HepG2 (cell line): ENCODE results near the gene HSPA13. TPM values are rescaled to one million over a fixed set of nuclear protein-coding genes. Genes with fewer than 3 reads are reported as not detected.

Experiments used
- ATAC-seq: fragments of 200-7000 bp; cut with Tn5 transposase; 3 replicates; pipeline ENCODE4 v1.9.1; 2020; ENCODE audit warnings: mild to moderate bottlenecking, moderate library complexity
- BruUV-seq: library from RNA; stranded (reverse); fragments of 400-500 nt; replicated peaks from 2 replicates; lab custom pipeline; 2021; lab: Mats Ljungman, UMichigan
- CTCF ChIA-PET: fragments of 300-600 bp; formaldehyde crosslinking; extraction: SDS; loops from one replicate; lab custom pipeline; 2021; ENCODE audit warnings: low total read pairs, inconsistent platforms, low intra/inter-chr PET ratio; lab: Yijun Ruan, JAX
- POLR2A ChIA-PET: fragments of 350-600 bp; sonication (Branson Sonifier 250); formaldehyde crosslinking; loops from one replicate; lab custom pipeline; 2020; ENCODE audit warnings: antibody characterized with exemption, inconsistent platforms; lab: Yijun Ruan, JAX
- DNase-seq: peaks from one replicate; pipeline ENCODE4 v3.0.0-alpha.2; 2015; ENCODE audit warnings: low spot score
- FAIRE-seq: peaks from 3 replicates; lab custom pipeline; 2011; peaks lifted over from hg19 to GRCh38; lab: Jason Lieb, UNC
- H2AFZ ChIP-seq: one replicate; pipeline ENCODE4 v1.6.1; 2011; ENCODE audit warnings: low read length, inconsistent platforms
- H3K27ac ChIP-seq: fragments of 300-600 bp; 3 replicates; pipeline ENCODE4 v1.8.0; 2011; ENCODE audit warnings: mixed run types, mild to moderate bottlenecking, mixed read lengths, low read length, inconsistent platforms; ENCODE audit not compliant: insufficient read depth; ENCODE audit errors: extremely low read length
- H3K27me3 ChIP-seq, 2 experiments: fragments of 200-600 bp in 1 of 2; 2 replicates in 1 of 2; 3 replicates in 1 of 2; pipeline versions ENCODE4 v1.6.0 to v1.8.0; 2011; ENCODE audit warnings: low read length in 2 of 2, mild to moderate bottlenecking in 2 of 2, moderate library complexity in 2 of 2, inconsistent platforms in 1 of 2; ENCODE audit not compliant: insufficient read depth in 2 of 2, control insufficient read depth in 1 of 2
- H3K36me3 ChIP-seq, 2 experiments: fragments of 200-600 bp in 1 of 2; replicated peaks in 1 of 2; 2 replicates in 1 of 2; 3 replicates in 1 of 2; pipeline versions ENCODE4 v1.5.1 to v1.8.0; 2011; ENCODE audit warnings: low read length in 2 of 2, inconsistent platforms in 1 of 2; ENCODE audit not compliant: insufficient read depth in 2 of 2, control insufficient read depth in 1 of 2
- H3K4me1 ChIP-seq: 2 replicates; pipeline ENCODE4 v1.5.1; 2012; ENCODE audit warnings: low read length, inconsistent platforms; ENCODE audit not compliant: insufficient read depth
- H3K4me2 ChIP-seq: 2 replicates; pipeline ENCODE4 v1.6.0; 2011; ENCODE audit warnings: low read depth, low read length, inconsistent platforms
- H3K4me3 ChIP-seq, 3 experiments: fragments of 200-600 bp in 1 of 3; sonication (generic), shearing (Covaris generic) in 1 of 3; replicated peaks in 1 of 3; 2 replicates each; pipeline ENCODE4 v1.5.1; 2011 to 2016; ENCODE audit warnings: low read length in 3 of 3, inconsistent platforms in 2 of 3, low read depth in 2 of 3, mild to moderate bottlenecking in 2 of 3, control low read depth in 1 of 3, mixed read lengths in 1 of 3; ENCODE audit not compliant: insufficient read depth in 1 of 3
- H3K79me2 ChIP-seq: one replicate; pipeline ENCODE4 v1.6.1; 2011; ENCODE audit warnings: low read length, inconsistent platforms; ENCODE audit not compliant: insufficient read depth
- H3K9ac ChIP-seq: 2 replicates; pipeline ENCODE4 v1.6.0; 2011; ENCODE audit warnings: mild to moderate bottlenecking, low read depth, low read length, inconsistent platforms; ENCODE audit not compliant: insufficient read depth
- H3K9me3 ChIP-seq: 2 replicates; pipeline ENCODE4 v1.5.1; 2012; ENCODE audit warnings: mild to moderate bottlenecking, low read length
- H4K20me1 ChIP-seq: 2 replicates; pipeline ENCODE4 v1.6.0; 2011; ENCODE audit warnings: inconsistent platforms, mild to moderate bottlenecking, low read length, moderate library complexity; ENCODE audit not compliant: insufficient read depth
- GATA4 ChIP-seq: sonication (generic); IDR thresholded peaks from 2 replicates; pipeline ENCODE4 v1.6.1; 2016; ENCODE audit warnings: antibody characterized with exemption, low read depth, borderline replicate concordance
- GPBP1L1 ChIP-seq: sonication (generic); formaldehyde crosslinking; IDR thresholded peaks from 2 replicates; pipeline ENCODE4 v1.5.0; 2020; ENCODE audit warnings: mild to moderate bottlenecking, missing genetic modification reagents
- JDP2 ChIP-seq: sonication (generic); formaldehyde crosslinking; IDR thresholded peaks from 2 replicates; pipeline ENCODE4 v1.8.1; 2022; ENCODE audit warnings: missing genetic modification reagents, borderline replicate concordance
- KDM5A ChIP-seq: fragments of 200-600 bp; sonication (generic); IDR thresholded peaks from 2 replicates; pipeline ENCODE4 v1.7.0; 2018; ENCODE audit warnings: antibody characterized with exemption, mild to moderate bottlenecking, low read length, borderline replicate concordance
- RAD21 ChIP-seq: fragments of 450-650 bp; formaldehyde crosslinking; IDR thresholded peaks from 2 replicates; pipeline ENCODE4 v1.5.0; 2020; ENCODE audit warnings: mild to moderate bottlenecking
- RFX5 ChIP-seq: IDR thresholded peaks from 2 replicates; pipeline ENCODE4 v1.6.1; 2011; ENCODE audit warnings: low read depth, low read length, improper control_type of control experiment
- STAG1 ChIP-seq: sonication (generic); formaldehyde crosslinking; IDR thresholded peaks from 2 replicates; pipeline ENCODE4 v1.4.0; 2020; ENCODE audit warnings: missing genetic modification reagents
- ZNF331 ChIP-seq: sonication (generic); formaldehyde crosslinking; IDR thresholded peaks from 2 replicates; pipeline ENCODE4 v1.4.0; 2020; ENCODE audit warnings: missing genetic modification reagents
- ZNF446 ChIP-seq: sonication (generic); formaldehyde crosslinking; IDR thresholded peaks from 2 replicates; pipeline ENCODE4 v1.5.0; 2020; ENCODE audit warnings: mild to moderate bottlenecking, missing genetic modification reagents
- ZNF543 ChIP-seq: sonication (generic); formaldehyde crosslinking; IDR thresholded peaks from 2 replicates; pipeline ENCODE4 v1.4.0; 2020; ENCODE audit warnings: mild to moderate bottlenecking, missing genetic modification reagents
- ZNF557 ChIP-seq: sonication (generic); formaldehyde crosslinking; IDR thresholded peaks from 2 replicates; pipeline ENCODE4 v1.4.0; 2020; ENCODE audit warnings: missing genetic modification reagents
- ZNF569 ChIP-seq: sonication (generic); formaldehyde crosslinking; IDR thresholded peaks from 2 replicates; pipeline ENCODE4 v1.5.0; 2020; ENCODE audit warnings: mild to moderate bottlenecking, missing genetic modification reagents, moderate library complexity, borderline replicate concordance
- WGBS: methylation state at CpG from one replicate; pipeline ENCODE4 v1.1.6; 2017; ENCODE audit warnings: low lambda C conversion rate; 5-methylcytosine and 5-hydroxymethylcytosine counted together
- in situ Hi-C: cut with HindIII; loops from 2 replicates; pipeline ENCODE4 v1.10.0; 2017; ENCODE audit warnings: low pct_unique_long_range_greater_than_20kb; ENCODE audit not compliant: extremely low pct_ligation_motif_present
- intact Hi-C: fragments of 100-400 bp; cut with micrococcal nuclease; formaldehyde crosslinking; loops from one replicate; pipeline ENCODE4 v1.10.0; 2022; ENCODE audit not compliant: unreplicated experiment
- polyA plus RNA-seq, 8 experiments: library from polyadenylated mRNA; depleted of rRNA in 3 of 8; stranded (reverse) in 7 of 8; unstranded in 1 of 8; fragments of >200 nt; fragmentation: Illumina TruSeq in 4 of 8; extraction: Trizol in 4 of 8; gene quantifications; 2 replicates each; pipeline versions ENCODE4 v1.2.1 to v1.2.3, GENCODE V29; 2011 to 2016; ENCODE audit warnings: low read depth in 4 of 8, missing spikeins in 1 of 8, mixed read lengths in 1 of 8; ENCODE audit not compliant: insufficient read depth in 1 of 8
- total RNA-seq, 5 experiments: library from RNA; depleted of rRNA; stranded (reverse); fragments of >200 nt; fragmentation: Illumina TruSeq; extraction: Trizol; gene quantifications; 2 replicates each; pipeline ENCODE4 v1.2.3, GENCODE V29; 2016; ENCODE audit warnings: low read depth in 1 of 5
- TF ChIP-seq, protein P1 (sequence below): sonication (generic); formaldehyde crosslinking; IDR thresholded peaks from 2 replicates; pipeline ENCODE4 v1.5.0; 2020; ENCODE audit warnings: mild to moderate bottlenecking, missing genetic modification reagents, moderate library complexity
- TF ChIP-seq, protein P2 (sequence below): sonication (generic); formaldehyde crosslinking; IDR thresholded peaks from 2 replicates; pipeline ENCODE4 v1.4.0; 2020; ENCODE audit warnings: mild to moderate bottlenecking, missing genetic modification reagents

Gene HSPA13
- total and polyA plus RNA-seq, 2 of the 13 experiments (the other 11 are each of a cell fraction or from before 2014, with no cell fraction given): 21.2 to 28.4 TPM

DNA sequence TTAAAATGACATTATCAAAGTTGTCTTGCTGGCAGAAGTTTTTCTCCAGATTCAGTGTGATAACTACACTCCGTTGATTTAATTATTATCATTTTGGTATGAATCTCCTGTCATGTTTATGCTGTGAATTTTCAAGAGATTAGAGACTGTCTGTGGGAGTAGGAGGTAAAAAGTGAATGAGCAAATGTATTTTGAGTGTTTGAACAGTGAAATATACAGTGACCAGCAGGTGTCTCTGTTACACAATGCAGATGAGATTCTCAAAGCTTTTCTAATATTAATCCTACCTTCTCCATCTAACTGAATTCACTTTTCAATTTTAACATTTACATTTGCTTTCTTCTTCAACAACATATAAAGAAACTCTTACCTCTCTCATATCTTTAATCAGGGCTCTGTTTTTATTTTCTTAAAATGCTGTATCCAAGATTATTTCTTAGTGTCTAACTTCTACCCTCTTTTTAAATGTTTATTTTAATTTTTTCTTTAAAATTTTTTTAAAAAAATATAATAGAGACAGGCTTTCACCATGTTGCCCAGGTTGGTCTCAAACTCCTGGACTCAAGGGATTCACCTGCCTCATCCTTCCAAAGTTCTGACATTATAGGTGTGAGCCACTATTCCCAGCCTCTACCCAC lies 20.9 kb upstream of the HSPA13 start:
- WGBS: 0% methylated on average over 1 of the region's 1 CpG
- DNase-seq (peak; percentile 19), FAIRE-seq (no peak), ATAC-seq (peak; percentile 64)
- no TSS peak for BruUV-seq
- Histone ChIP-seq H3K36me3 (no peaks in the 10 kb centered on the region), H3K4me1 (no peaks in the 10 kb centered on the region), H3K9me3 (no peaks in the 10 kb centered on the region), H3K9ac (no peak overlapping the region), H3K4me2 (no peak overlapping the region), H2AFZ (no peak overlapping the region), H3K4me3 (no peak overlapping the region), H3K79me2 (no peaks in the 10 kb centered on the region), H4K20me1 (no peaks in the 10 kb centered on the region), H3K27ac (no peak overlapping the region), H3K27me3 (no peaks in the 10 kb centered on the region; a peak in 1 of 5 replicates)
- CTCF ChIA-PET: interaction anchor here (1.3 to 2.5 kb wide), 3 partner anchors 334 to 1188 kb away, joined by 5 to 13 read pairs (median 6); no protein-coding TSS in a partner anchor
- intact Hi-C loops: loop anchor here (1.0 to 2.0 kb wide), 2 partner anchors 333 to 1189 kb away; no protein-coding TSS in a partner anchor
- POLR2A ChIA-PET: no interaction called here
- peak; percentile 68 for TF ChIP-seq STAG1 (CRISPR knock-in tag)
- no peak for TF ChIP-seq ZNF446 (CRISPR knock-in tag)
- TF ChIP-seq ZNF569: no peak
- TF ChIP-seq RAD21: 0 out of 2 replicates have a peak, but pooled peaks have one; percentile 19
- TF ChIP-seq, protein P1, sequence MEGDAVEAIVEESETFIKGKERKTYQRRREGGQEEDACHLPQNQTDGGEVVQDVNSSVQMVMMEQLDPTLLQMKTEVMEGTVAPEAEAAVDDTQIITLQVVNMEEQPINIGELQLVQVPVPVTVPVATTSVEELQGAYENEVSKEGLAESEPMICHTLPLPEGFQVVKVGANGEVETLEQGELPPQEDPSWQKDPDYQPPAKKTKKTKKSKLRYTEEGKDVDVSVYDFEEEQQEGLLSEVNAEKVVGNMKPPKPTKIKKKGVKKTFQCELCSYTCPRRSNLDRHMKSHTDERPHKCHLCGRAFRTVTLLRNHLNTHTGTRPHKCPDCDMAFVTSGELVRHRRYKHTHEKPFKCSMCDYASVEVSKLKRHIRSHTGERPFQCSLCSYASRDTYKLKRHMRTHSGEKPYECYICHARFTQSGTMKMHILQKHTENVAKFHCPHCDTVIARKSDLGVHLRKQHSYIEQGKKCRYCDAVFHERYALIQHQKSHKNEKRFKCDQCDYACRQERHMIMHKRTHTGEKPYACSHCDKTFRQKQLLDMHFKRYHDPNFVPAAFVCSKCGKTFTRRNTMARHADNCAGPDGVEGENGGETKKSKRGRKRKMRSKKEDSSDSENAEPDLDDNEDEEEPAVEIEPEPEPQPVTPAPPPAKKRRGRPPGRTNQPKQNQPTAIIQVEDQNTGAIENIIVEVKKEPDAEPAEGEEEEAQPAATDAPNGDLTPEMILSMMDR (CRISPR knock-in tag): peak; percentile 59
- in situ Hi-C loops: loop anchor here (25.0 kb wide), 1 partner anchor 1184 kb away; no protein-coding TSS in a partner anchor

- WGBS: 0% methylated on average over 1 of the region's 1 CpG
- H3K9ac ChIP-seq: no peak overlapping the region
- H3K9me3 ChIP-seq: no peaks in the 10 kb centered on the region
- FAIRE-seq (no peak), DNase-seq (no peak), ATAC-seq (no peak)
- no peak overlapping the region for H3K4me3 ChIP-seq
- H3K79me2 ChIP-seq: no peaks in the 10 kb centered on the region
- intact Hi-C loops: no loop called here
- in situ Hi-C loops: loop anchor here (25.0 kb wide), 1 partner anchor 1186 kb away; no protein-coding TSS in a partner anchor
- no peak for TF ChIP-seq ZNF557 (CRISPR knock-in tag)
- TF ChIP-seq KDM5A: no peak
- no peak for TF ChIP-seq JDP2 (CRISPR knock-in tag)
- no peak for TF ChIP-seq GPBP1L1 (CRISPR knock-in tag)
- no peak for TF ChIP-seq ZNF331 (CRISPR knock-in tag)
- TF ChIP-seq, protein P2, sequence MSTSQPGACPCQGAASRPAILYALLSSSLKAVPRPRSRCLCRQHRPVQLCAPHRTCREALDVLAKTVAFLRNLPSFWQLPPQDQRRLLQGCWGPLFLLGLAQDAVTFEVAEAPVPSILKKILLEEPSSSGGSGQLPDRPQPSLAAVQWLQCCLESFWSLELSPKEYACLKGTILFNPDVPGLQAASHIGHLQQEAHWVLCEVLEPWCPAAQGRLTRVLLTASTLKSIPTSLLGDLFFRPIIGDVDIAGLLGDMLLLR (CRISPR knock-in tag): no peak
- TF ChIP-seq ZNF543: no peak
- TF ChIP-seq RFX5: no peak
- no peak for TF ChIP-seq GATA4
- H3K4me2 ChIP-seq: no peak overlapping the region
- POLR2A ChIA-PET: no interaction called here
- no peaks in the 10 kb centered on the region for H4K20me1 ChIP-seq
- H3K4me1 ChIP-seq: no peaks in the 10 kb centered on the region
- no peak overlapping the region for H2AFZ ChIP-seq
- no TSS peak for BruUV-seq
- H3K27me3 ChIP-seq: no peaks in the 10 kb centered on the region; a peak in 1 of 5 replicates
- H3K36me3 ChIP-seq: no peaks in the 10 kb centered on the region
- CTCF ChIA-PET: no interaction called here
- H3K27ac ChIP-seq: no peak overlapping the region
Observed at GRCh38 chr21:14401217-14401616, 18.3 kb upstream of the HSPA13 start.
